GM18508 (cell line): ENCODE measurements around the gene STOML3.

Experiments
- ATAC-seq: cut with Tn5 transposase; IDR thresholded peaks from one replicate; pipeline ENCODE4 v1.9.1; 2021; ENCODE audit warnings: moderate number of reproducible peaks; ENCODE audit not compliant: insufficient read depth, unreplicated experiment

The STOML3 gene

GRCh38 chr13:38933786-38934185 lies 56.8 kb downstream of the STOML3 start:
- ATAC-seq: no peak

GRCh38 chr13:38922170-38922569 lies 68.5 kb downstream of the STOML3 start:
- ATAC-seq: no peak

GRCh38 chr13:38921081-38921480 lies 69.5 kb downstream of the STOML3 start:
- no peak for ATAC-seq
